GM19324 (cell line): Measurements from ENCODE around the gene MYH14.

Experiments
- ATAC-seq: cut with Tn5 transposase; IDR thresholded peaks from one replicate; pipeline ENCODE4 v1.9.1; 2021; ENCODE audit warnings: mild to moderate bottlenecking, moderate library complexity; ENCODE audit not compliant: unreplicated experiment, low FRiP score

MYH14 gene

DNA sequence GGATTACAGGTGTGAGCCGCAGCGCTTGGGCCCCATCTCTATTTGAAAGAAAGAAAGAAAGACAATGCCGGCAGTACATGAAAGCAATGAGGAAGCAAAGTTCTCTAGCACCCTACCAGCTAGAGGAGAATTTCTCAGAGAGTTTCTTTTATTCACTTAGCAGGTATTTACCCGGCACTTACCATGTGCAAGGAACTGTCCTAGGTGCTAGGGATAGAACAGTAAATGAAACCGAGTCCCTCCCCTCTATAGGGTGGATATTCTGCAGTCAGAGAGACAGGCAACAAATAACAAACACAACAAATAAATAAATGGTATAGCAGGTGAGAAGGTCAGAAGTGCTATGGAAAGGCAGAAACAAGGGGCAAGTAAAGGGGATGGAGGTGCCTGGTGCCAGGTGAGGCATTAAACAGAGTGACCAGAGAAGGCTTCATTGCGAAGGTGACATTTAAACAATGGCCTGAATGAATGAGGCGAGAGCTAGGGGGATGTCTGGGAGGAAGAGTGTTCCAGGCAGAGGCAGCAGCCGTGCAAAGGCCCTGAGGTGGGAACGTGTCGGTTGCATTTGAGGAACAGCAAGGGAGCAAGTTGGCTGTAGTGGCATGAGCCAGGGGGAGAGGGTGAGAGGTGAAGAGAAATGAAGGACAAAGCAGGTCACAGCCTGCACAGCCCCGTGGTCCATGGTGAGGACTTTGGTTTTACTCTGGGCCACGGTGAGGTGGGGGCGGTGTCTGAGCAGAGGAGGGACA, 10.8 kb upstream of the MYH14 start:
- no peak for ATAC-seq

DNA sequence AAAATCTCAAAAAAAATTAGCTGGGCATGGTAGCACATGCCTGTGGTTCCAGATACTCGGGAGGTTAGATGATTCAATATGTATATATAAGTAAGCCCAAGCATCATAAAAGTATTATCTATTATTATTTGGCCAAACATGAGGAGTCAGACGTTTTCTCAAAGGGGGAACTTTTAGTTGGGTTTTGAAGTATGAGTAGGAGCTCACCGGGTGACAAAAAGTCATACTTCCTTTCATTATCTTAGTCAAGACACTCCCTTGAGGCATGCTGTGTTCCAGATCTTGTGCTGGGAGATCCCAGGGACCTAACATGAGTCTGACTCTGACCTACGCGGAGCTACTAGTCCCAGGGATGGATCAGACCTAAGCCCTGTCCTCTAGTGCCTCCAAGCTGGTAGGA, 8.2 kb upstream of the MYH14 start:
- no peak for ATAC-seq

GRCh38 chr19:50196322-50196932, 7.0 kb upstream of the MYH14 start:
- ATAC-seq: no peak

GRCh38 chr19:50197348-50197747, 6.1 kb upstream of the MYH14 start:
- no peak for ATAC-seq

DNA sequence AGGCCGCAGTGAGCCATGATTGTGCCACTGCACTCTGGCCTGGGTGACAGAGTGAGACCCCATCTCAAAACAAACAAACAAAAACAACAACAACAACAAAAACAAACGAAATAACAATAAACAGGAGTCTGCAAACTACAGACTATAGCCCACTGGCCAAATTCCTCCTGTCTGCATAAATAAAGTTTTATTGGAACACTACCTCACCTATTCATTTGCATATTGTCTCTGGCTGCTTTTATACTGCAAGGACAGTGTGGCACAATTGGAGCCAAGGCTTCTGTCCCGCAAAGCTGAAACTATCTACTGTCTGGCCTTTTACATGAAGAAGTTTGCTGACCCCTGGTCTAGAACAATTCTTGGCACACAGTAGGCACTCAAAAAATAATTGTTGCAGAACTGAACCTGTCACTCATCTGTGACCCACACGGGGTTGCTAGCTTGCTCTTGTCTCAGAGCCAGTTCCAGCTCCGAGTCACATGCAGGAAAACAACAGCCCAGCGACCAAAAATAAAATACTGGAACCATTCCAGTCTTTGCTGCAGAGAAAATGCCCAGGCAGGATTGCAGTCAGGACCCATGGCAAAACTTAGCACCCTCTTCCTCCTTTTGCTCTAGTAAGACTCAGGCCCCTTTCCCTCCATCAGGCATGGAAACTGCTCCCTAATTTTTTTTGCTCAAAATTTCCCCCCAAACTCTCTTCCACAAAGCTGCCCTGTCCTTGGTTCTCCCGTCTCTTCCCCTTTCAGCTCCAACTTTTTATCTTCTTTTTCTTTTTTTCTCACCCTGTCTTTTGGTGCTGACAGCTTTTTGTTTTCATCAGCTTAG, 4.8 kb upstream of the MYH14 start:
- no peak for ATAC-seq

GRCh38 chr19:50199259-50199555, 4.2 kb upstream of the MYH14 start:
- no peak for ATAC-seq

DNA sequence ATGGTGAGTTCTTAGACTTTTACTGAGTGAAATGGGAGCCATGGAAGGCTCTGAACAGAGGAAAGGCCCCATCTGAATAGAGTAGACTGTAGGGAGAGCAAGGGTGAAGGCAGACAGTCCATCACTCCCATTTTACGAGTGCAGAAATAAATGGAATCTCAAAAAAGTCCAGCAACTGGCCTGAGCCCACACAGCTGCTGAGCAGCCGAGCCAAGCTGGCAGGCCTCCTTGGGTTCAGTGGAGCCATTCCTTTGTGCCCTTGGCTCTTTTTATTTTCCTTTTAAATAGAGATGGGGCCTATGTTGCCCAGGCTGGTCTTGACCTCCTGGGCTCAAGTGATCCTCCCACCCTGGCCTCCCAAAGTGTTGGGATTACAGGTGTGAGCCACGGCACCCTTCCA, 1.0 kb upstream of the MYH14 start:
- no peak for ATAC-seq

- no peak for ATAC-seq
Observed at GRCh38 chr19:50202962-50203280, 501 bp upstream of the MYH14 start.

- ATAC-seq: no peak
Observed at GRCh38 chr19:50204081-50204428, 633 bp downstream of the MYH14 start.

DNA sequence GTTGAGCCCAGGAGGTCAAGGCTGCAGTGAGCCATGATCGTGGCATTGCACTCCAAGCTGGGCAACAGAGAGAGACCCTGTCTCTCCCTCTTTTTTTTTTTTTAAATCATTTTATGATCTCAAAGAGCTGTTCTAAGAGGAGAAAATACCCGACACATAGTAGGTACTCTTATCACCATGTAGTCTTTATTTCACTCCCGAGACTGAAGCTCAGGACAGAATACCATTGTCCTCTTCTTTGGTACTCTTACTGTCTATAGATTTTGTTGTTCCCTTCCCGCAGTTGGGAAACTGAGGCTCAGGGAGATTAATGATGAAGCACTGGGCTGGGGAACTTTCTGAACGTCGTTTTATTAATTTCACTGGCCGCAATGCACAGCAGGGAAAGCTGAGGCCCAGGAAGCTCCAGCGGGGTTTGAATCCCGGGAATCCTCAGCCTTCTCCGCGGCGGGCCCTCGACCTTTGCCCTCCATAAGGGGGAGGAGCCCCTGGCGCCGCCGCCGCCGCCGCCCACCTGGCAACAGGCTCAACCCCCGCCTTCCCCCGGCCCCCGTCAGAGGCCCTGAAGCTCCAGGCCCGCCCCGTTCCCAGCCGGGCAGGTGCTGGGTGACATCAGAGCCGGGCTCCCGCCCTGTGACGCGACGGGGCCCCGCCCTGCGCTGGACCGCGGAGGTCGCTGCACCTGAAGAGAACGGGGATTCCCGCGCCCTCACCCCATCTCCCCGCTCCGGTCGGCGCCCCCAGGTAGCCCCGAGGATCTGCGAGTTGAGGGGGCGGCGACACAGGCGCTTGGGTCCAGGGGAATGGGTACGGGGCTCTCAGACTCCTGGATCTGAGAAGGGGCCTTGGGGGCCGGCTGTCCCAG, 1.6 kb downstream of the MYH14 start:
- no peak for ATAC-seq

DNA sequence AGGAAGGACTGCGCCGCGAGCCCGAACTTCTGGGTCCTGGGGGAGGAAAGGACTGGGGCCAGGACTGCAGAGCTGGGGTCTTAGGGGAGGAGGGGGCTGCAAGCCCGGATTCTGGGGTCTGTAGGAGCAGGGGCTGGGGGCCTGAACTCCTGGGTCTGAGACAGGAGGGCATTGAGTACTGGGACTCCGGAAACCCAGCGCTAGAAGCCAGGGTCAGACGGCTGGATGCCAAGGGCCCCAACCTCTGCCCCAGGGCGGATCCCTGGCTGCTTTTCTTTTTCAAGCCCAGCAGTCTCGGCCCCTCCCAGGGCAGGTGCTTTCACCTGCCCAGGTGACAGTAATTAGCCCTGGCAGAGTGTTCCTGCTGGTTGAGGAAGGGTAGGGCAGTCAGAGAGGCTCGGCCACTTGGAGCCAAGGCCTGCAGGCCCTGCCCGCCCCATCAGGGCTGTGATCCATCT, 2.3 kb downstream of the MYH14 start:
- ATAC-seq: no peak

DNA sequence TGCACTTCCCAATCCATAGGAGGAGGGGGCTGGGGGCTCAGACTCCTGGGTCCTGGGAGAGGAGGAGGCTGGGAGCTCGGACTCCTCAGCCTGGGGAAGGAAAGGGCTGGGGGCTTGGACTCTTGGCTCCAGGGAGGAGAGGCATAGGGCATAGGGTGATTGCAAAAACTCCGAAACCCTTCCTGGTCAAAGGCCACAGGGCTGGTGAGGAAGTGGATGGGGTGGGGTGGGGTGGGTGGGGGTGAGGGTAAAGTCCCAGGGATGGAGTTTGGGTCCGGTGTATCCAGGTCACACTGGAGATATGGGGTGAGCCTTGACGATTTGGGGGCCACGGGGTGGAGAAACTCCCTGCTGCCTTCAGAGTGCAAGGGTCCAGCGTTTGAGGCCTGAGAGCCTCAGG, 2.8 kb downstream of the MYH14 start:
- no peak for ATAC-seq

- ATAC-seq: no peak
Observed at GRCh38 chr19:50207730-50208129, 4.3 kb downstream of the MYH14 start.

DNA sequence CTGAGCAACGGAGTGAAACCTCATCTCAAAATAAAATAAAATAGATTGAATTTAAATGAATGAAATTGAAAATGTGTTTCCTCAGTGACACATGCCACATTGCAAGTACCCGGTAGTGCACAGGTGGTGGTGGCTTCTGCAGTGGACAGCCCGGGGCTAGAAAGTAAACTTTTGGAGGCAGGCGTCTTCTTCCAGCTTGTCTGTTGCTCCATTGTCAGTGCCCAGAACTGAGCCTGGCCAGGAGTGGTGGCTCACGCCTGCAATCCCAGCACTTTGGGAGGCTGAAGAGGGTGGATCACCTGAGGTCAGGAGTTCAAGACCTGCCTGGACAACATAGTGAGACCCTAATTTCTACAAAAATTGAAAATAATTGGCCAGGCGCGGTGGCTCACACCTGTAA, 5.7 kb downstream of the MYH14 start:
- no peak for ATAC-seq

GRCh38 chr19:50210425-50210824, 7.0 kb downstream of the MYH14 start:
- ATAC-seq: no peak

GRCh38 chr19:50213925-50214324, 10.5 kb downstream of the MYH14 start:
- no peak for ATAC-seq

- no peak for ATAC-seq
Observed at GRCh38 chr19:50214699-50215543, 11.5 kb downstream of the MYH14 start.

- no peak for ATAC-seq
Observed at GRCh38 chr19:50215820-50216219, 12.4 kb downstream of the MYH14 start.

GRCh38 chr19:50221087-50221486, 17.7 kb downstream of the MYH14 start:
- ATAC-seq: no peak
